Activated CD8-positive, alpha-beta memory T cell treated with anti-CD3 and anti-CD28 coated beads, Interleukin-2, amount 50 U/mL, for 4 hours (primary cell): ENCODE data around the gene LARP1.
"Not testable (repeated sequence)": the region's sequence is repeated elsewhere in the genome, so short reads cannot be mapped to it uniquely, and the experiment has no call there.

ENCODE experiments used
- DNase-seq: peaks from one replicate; pipeline ENCODE4 v3.0.0-alpha.2; 2020

The LARP1 gene

DNA sequence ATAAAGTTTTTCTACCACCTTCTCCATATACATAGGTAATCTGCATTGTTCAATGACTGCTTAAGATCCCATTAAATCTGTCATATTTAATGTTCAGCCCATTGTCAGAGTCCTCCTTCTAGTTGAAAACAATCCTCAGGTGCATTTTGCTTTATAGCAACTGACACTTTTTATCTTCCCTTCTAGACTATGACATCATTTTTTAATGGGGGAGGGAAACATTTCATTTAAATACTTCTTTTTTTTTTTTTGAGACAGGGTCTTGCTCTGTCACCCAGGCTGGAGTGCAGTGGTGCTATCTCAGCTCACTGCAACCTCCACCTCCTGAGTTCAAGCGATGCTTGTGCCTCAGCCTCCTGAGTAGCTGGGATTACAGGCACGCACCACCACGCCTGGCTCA, 77.6 kb downstream of the LARP1 start:
- not testable (repeated sequence) for DNase-seq

DNA sequence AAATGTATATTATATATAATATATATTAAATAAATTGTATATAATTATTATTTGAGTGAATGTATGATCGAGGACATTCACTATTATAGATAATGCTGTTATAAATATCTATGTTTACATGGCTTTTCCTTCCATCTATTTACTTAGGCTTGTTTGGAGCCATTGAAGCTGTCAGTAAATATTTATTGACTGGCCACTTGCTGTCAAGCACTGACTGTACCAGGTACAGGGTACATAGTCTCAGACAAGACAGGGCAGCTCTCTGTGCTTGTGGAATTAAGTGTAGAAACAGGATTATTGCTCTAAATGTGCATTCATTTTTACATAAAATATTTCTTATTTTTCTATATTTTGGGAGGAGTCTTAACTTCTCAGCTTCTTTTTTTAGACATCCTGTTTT, 78.9 kb downstream of the LARP1 start:
- DNase-seq = no peak

DNA sequence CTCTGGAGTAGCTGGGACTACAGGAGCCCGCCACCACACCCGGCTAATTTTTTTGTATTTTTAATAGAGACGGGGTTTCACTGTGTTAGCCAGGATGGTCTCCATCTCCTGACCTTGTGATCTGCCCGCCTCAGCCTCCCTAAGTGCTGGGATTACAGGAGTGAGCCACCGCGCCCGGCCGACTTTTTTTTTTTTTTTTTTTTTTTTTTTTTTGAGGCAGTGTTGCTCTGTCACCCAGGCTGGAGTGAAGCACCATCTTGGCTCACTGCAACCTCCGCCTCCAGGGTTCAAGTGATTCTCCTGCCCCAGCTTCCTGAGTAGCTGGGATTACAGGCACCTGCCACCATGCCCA, 80.5 kb downstream of the LARP1 start:
- not testable (repeated sequence) for DNase-seq

DNA sequence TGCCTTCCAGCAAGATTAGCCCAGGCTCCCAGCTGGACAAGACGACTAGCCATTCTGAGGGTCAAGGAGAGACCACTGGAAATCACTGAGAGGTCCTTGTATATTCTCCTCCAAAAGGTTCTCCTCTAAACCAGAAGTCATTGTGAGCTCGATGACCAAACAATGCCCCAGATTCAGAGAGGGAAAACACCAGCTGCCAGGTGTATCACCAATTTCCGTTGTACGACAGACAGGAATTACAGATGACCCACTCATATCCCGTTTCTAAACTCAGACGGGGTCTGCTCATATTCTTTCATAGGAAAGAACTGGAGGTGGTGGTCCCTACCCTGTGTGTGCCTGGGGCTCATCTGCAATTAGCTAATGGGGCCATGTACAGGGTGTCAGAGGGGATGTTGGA, 81.0 kb downstream of the LARP1 start:
- no peak for DNase-seq

DNA sequence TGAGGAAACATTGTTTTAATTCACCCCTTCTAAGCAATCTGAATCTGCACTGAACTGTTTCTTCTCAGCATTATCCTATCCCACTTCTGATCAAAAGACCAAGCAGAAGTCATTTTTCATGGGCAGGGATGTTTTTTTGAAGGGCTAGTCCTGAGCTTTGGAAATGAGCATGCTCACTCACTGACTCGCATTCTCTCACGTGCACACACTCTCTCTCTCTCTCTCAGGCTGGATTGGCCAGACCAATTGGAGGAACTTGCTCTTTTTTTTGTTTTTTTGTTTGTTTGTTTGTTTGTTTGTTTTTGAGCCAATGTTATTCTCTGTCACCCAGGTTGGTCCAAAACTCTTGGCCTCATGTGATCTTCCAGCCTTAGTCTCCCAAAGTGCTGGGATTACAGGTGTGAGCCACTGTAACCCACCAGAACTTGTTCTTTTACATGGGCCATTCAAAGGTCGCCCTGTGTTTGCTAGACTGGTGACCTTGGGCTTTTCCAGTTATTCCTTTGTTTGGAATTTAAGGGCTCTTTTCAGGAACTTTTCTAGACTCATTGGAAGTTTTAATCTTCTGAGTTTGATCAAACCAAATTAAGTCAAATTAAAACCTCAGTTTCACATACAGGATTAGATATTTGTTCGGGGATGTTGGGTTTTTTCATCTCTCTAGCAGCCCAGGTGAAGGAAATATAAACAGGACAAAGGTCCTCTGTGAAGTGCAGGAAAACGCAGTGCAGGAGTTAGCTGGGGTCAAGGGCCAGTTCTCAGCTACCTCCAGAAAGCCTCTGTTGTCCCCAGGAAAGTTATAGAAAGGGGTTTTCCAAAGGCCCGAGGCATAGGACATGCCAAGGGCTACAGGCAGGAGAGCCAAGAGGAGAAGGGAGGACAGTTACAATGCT, 82.1 kb downstream of the LARP1 start:
- DNase-seq = no peak

DNA sequence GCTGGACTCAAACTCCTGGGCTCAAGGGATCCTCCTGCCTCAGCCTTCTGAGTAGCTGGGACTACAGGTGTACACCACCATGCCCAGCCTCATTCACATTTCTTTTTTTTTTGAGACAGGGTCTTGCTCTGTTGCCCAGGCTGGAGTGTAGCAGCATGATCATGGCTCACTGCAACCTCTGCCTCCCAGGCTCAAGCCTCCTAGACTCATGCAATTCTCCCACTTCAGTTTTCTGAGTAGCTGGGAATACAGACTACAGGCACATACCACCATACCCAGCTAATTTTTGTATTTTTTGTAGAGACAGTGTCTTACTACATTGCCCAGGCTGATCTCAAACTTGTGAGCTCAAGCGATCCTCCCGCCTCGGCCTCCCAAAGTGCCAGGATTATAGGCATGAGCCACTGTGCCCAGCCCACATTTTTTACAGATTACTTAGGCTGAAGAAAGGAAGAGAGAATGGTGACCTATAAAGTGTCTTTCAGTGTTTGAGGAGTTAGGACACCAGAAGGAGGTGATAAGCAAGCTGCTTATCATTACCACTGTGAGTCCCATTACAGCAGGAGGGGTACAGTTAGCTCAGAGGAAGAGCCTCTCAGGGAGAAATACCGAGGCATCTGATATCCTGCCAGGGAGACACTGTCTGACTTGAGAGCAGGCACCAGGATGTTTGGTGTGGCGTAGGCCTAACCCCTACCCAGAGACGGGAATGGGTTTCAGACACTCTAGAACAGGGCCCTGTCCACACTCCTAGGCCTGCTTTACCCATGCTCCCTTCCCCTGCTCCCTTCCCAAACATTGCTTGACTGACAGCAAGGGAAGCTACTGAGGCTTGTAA, 85.5 kb downstream of the LARP1 start:
- no peak for DNase-seq

DNA sequence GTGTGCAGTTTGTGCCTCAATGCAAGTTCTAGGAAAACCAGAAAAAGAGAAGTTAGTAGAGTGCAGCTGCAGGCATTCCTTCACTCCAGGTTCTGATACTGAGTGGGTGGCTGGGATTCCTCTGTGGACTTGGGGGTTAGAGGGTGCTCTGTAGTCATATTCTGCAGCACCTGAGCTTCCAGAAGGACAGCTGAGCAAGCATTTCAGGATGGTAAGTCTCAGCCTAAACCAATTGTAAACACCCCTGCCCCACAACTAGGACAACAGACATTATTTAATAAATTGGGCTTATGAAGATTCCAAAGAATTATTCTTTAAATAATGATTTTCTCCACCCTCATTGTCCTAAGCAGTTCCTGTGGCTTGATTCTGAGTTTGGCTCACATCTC, 86.1 kb downstream of the LARP1 start:
- DNase-seq = no peak

DNA sequence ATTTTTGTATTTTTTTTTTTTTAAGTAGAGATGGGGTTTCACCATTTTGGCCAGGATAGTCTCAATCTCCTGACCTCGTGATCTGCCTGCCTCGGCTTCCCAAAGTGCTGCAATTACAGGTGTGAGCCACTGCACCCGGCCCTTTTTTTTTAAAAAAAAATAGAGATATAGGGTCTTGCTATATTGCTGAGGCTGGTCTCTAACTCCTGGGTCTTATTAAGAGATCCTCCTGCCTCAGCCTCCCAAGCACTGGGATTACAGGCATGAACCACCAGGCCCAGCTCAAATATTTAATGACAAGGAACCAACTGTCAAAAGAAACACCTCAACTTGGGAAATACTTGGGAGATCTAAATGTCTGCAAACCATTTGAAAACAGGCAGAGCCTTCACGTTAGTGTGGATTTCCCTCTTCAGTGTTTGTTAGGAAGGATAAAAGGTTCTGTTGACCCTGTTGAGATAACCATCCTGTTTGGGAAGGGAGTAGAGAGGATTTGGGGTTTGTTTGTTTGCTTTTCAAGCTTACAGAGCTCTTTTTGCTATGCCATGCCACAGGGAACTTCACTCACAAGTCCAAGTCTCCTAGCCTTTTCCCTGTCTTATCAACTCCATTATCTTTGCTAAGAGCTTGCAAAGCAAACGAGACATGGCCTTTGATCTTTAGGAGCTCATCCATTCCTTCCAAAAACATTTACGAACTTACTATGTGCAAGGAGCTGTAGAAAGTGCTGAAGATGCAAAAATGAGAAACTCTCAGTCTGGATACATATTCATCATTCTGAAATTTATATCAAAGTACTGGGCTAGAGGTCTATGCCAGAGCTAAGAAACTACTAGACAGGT, 87.7 kb downstream of the LARP1 start:
- DNase-seq = no peak

DNA sequence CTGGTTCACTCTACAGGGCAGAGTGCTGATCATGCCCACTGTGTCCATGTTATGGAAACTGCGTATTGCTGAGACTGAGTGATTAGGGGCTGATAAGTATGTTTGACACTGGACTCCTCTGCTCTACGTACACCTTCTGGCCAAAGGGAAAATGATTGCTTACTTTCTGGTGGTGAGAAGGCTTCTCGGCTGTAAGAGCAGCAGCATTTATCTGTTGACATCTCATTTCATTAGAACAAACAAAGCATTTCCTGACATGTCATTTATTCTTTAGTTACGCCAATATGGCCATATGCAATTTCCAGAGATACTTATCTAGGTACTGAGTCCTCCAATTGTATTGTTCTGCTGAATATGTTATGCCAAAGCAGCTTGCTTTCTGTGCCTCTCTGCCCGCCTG, 89.6 kb downstream of the LARP1 start:
- no peak for DNase-seq

DNA sequence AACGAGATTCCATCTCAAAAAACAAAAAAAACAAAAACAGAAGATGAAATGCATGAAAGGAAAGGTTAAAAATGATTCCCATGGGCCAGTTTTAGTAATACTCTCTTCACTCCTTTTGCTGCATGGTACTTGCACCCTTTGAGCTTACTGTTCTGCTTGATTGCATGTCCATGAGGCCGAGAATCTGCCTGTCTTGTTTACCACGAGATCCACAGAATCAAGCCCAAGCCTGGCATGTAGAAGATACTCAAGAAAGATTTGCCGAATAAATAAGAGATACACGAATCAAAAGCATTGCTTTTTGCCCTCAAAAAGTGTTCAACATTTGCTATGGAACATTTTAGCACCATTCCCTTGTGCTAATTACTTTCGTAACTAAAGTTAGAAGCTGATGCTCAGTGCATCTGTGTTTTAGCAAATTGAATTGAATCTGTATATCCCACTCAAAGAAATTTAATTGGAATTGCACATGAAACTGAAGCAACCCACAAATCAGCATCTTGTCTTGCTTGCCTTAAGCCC, 94.1 kb downstream of the LARP1 start:
- DNase-seq = no peak

DNA sequence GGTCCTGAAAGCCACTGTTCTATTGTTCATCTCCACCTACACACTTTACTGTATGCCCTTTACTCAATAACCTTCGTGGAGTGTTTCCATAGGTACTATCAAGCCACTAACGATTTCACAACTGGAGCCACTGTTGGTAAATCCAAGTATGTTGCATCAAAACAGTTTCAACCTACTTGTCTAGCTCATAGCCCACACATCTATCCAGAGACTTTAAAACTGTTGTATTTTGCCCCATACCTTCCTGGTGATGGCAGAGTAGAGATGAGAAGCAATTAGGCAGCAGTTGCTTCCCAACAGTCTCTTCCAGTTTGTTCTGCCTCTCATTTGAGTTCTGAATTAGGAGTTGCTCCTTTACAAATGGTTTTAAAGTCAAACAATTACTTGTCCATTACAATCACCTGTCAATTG, 94.6 kb downstream of the LARP1 start:
- no peak for DNase-seq

DNA sequence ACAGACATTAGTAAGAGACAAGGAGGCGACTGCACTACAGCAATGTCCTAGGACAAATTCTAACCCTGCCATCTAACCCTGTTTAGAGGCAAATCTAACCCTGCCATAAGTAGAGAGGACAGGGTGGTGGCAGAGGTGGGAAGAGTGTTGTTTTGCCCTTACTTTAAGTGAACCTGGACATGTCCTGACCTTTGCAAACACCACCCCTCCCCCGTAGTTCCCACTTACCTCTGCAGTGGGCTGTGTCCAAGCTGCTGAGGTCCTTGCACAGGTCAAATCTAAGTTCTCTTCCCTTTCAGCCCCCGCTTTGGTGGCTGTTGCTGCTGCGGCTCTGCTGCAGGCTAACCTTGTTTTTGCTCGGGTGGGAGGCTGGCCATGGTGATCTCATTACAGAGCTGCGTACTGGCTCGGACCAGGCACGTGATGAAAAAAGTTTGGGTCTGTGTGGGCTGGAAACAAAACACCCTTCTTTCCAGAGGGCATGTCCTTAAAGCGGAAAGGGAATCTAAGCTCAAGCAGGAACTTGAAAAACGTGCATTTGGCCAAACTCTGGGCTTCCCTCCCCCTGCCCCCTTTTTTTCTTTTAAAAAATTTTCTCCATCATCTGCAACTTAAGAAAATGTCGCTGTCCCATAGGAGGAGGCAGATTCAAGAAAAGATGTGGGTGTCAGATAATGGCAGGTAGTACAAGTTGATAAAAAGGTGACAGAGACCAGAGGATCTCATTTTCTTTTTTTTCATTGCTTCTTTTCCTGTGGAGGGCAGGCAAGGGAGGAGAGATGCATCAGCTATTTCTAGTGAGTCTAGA, 95.3 kb downstream of the LARP1 start, which contains the start of gene FAXDC2:
FAXDC2 (minus strand) TSS at position 349 of the 808 bp plus-strand sequence. CDS start 12,425 bp downstream, outside the sequence.
- DNase-seq = no peak

DNA sequence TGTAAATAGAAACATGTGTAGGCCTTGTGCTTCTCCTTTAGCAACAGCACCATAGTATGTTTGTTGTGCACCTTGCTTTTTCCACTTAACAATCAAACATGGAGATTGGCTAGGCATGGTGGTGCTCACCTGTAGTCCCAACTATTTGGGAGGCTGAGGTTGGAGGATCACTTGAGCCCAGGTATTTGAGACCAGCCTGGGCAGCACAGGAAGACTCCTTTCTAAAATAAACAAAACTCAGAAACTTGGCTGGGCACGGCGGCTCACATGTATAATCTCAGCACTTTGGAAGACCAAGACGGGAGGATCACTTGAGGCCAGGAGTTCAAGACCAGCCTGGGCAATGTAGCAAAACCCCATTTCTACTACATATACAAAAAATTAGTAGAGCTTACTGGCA, 96.2 kb downstream of the LARP1 start:
- DNase-seq = no peak

DNA sequence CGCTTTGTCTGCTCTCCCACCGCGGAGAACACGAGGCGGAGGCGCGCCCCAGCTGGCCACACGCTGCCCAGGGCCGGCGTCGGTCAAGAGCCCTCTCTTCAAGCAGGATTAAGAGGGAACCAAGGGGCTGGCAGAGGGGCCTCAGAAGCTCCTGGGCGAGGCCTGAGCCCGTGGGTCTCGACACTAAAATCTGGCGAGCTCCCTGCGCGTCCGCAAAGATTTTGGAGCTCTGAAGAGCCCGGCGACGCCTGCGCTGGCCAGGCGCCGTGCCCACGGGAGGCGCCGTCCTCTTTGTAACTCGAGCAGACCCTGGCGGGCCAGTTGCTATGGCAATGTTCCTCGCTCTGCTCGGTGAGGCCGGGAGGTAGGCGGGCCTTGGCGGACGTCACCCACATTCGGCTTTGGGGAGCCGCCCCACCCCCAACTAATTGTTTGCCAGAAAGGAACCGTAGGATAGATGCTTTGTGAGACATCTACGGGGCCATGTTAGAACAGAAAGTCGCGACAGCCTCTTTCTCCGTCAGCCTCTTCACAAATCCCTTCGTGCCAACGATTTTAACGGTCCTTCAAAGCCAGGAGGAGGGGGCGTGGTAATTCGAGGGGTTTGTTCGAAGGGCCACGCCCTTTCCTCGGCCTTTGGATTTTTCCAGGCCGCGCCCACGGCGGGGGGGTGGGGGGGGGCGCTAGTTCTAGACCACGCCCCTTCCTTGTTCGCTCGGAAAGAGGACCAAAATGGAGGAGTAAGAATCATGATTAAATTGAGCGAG, 102.5 kb downstream of the LARP1 start:
- peak; percentile 84 for DNase-seq

DNA sequence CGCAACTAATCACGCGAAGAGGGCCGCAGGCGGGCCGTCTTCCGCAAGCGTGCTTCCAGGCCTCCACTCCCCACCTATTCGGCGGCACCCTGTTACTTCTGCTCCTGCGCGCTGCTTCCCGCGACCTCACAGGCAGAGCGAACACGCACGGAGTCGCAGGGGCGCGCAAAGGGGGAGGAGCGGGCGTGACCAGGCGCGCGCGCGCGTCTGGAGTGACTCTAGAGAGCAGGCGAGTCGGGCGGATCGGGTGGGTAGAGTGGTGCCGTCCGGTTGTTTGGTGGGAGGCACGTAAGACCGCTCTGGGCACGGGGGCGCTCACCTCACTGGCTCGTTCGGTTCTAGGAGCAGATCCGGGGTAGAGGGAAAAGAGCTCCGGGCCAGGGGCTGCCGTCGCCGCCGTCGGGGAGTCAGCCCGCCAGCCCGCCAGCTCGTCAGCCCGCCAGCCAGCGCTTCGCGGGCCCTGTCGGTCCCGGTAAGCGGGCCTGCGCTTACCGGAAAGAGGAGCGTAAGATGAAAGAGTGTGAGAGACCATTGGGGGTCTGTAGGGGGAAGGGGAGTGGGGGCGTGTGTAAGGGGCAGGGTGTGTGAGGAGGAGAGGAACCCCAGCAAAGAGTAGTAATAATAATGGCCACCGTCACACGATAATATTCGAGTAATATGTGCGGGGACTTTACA, 103.3 kb downstream of the LARP1 start, which contains the start of gene CNOT8:
CNOT8 (plus strand) TSS at position 331 of the 675 bp plus-strand sequence. CDS start 4,652 bp downstream, outside the sequence.
- DNase-seq = peak; percentile 98

DNA sequence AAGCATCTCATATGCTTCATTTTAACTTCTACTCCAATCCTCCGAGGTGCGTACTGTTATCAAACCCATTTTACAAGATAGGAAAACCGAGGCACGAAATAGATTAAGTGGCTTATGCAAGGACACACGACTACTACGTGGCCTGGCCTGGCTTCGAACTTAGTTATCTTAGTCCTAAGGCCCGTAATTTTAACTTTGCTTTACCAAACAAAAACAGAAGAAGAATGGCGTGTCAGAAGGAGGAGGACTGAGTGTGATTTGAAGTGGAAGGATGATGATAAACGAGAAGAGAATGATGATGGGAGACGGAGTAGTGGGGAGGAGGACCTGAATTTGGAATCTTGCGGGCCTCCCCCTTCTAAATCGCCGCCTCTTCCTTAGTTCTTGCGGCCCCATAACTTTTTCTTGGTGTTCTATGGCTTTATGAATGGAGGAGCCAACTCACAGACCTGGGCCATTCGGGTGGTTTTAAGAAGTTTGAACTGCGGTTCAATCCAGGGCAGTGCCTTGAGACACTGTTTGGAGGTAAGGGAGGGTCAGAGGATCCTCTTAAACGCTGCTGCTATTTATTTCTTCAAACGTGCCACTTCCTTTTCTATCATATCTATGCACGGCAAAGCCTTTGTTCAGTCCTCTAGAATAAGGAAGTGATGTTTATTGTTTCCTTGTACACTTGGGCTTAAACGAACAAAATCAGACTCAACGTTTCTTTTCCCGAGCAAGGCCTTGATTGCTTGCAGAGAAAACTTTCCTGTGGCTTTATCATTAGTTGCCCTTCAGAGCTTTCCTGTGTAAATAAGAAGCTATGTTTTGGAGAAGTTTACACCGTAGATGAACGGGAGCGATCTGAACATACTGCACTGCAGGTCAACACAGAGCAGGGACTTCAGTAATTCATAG, 104.0 kb downstream of the LARP1 start:
- no peak for DNase-seq

DNA sequence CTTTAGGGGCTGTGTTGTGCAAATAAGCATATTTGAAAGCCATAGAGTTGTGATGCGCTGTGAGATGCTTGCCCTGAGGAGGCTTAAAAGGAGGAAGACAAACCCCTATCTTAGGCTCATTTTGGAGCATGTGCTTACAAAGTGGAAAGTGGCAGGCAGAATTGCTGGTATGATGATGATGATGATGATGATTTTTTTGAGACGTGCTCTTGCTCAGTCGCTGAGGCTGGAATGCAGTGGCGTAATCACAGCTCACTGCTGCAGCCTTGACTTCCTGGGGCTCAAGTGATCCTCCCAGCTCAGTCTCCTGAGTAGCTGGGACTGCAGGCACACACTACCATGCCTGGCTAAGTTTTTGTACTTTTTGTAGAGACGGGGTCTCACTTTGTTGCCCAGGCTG, 104.9 kb downstream of the LARP1 start:
- DNase-seq = no peak

DNA sequence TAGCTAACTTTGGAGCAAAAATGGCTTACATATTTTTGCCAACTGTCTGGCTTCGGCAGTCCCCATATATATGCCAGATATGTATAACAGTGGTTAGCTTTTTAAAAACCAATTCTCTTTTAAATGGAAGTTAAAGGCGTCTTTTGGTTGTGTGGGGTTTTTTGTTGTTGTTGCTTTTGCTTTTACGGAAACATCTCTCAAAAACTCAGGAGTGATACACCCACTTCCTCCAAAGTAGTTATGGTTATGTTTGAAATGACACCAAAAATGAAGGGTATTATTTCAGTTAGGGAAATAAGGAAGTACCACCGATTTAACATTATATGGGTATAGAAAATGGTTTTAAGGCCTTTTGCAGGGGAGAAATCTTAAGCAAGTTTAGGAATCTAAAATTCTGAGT, 105.6 kb downstream of the LARP1 start:
- DNase-seq = no peak

DNA sequence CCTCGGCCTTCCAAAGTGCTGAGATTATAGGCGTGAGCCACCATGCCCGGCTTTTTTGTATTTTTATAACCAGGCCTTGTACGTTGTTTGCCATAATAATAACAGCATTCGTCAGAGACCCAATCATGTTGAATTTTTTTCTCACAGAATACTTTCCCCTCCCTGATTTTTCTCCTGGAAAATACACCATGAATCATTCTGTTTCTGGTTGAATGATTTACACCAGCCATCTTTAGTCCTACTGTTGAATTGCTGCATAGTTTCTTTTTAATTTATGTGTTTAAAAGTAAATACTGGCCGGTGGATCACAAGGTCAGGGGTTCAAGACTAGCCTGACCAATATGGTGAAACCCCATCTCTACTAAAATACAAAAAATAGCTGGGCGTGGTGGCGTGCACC, 106.8 kb downstream of the LARP1 start:
- DNase-seq = no peak
